Trophoblast cell (in vitro differentiated cells and primary cell): ENCODE data around the gene TUBA1C.
A peak's percentile ranks its signal among the peaks of the same experiment; 100 is the strongest.

Source experiments
- DNase-seq, 2 donors: peaks; one replicate each; pipeline ENCODE4 v3.0.0-alpha.2; 2016
- H2AFZ ChIP-seq: 2 replicates; pipeline ENCODE4 v1.6.1; 2013; ENCODE audit warnings: low read length, moderate library complexity, mild to moderate bottlenecking; ENCODE audit not compliant: insufficient read depth, poor library complexity
- H2AK5ac ChIP-seq: 2 replicates; pipeline ENCODE4 v1.6.1; 2013; ENCODE audit warnings: mild to moderate bottlenecking, low read length
- H2BK120ac ChIP-seq: 2 replicates; pipeline ENCODE4 v1.6.1; 2013; ENCODE audit warnings: low read length, mild to moderate bottlenecking, moderate library complexity; ENCODE audit not compliant: insufficient read depth, poor library complexity
- H2BK12ac ChIP-seq: 2 replicates; pipeline ENCODE4 v1.6.1; 2013; ENCODE audit warnings: mild to moderate bottlenecking, low read length, moderate library complexity
- H2BK5ac ChIP-seq: 2 replicates; pipeline ENCODE4 v1.6.1; 2013; ENCODE audit warnings: low read length, low read depth, moderate library complexity, mild to moderate bottlenecking; ENCODE audit not compliant: poor library complexity
- H3K14ac ChIP-seq: 2 replicates; pipeline ENCODE4 v1.6.1; 2013; ENCODE audit warnings: mild to moderate bottlenecking, low read length
- H3K18ac ChIP-seq: 2 replicates; pipeline ENCODE4 v1.6.1; 2013; ENCODE audit warnings: mild to moderate bottlenecking, low read length
- H3K23ac ChIP-seq: 2 replicates; pipeline ENCODE4 v1.6.1; 2013; ENCODE audit warnings: low read length
- H3K27ac ChIP-seq: 2 replicates; pipeline ENCODE4 v1.5.1; 2013; ENCODE audit warnings: low read depth, mild to moderate bottlenecking, inconsistent platforms, low read length, moderate library complexity
- H3K27me3 ChIP-seq: 2 replicates; pipeline ENCODE4 v1.6.1; 2013; ENCODE audit warnings: inconsistent platforms, mild to moderate bottlenecking, low read length, moderate library complexity; ENCODE audit not compliant: insufficient read depth
- H3K36me3 ChIP-seq, 2 experiments: 1 replicate in 1 of 2; 2 replicates in 1 of 2; pipeline ENCODE4 v1.6.1; 2013; ENCODE audit warnings: low read length in 2 of 2, mild to moderate bottlenecking in 2 of 2, moderate library complexity in 1 of 2; ENCODE audit not compliant: insufficient read depth in 2 of 2, control insufficient read depth in 1 of 2
- H3K4ac ChIP-seq: 2 replicates; pipeline ENCODE4 v1.6.1; 2013; ENCODE audit warnings: low read depth, mild to moderate bottlenecking, low read length, moderate library complexity
- H3K4me1 ChIP-seq, 2 experiments: 1 replicate in 1 of 2; 2 replicates in 1 of 2; pipeline ENCODE4 v1.6.1; 2013; ENCODE audit warnings: low read length in 2 of 2, mild to moderate bottlenecking in 2 of 2, moderate library complexity in 1 of 2; ENCODE audit not compliant: insufficient read depth in 2 of 2, control insufficient read depth in 1 of 2
- H3K4me2 ChIP-seq: 2 replicates; pipeline ENCODE4 v1.6.1; 2013; ENCODE audit warnings: inconsistent platforms, mild to moderate bottlenecking, low read length, moderate library complexity
- H3K4me3 ChIP-seq: 2 replicates; pipeline ENCODE4 v1.5.1; 2013; ENCODE audit warnings: mild to moderate bottlenecking, low read depth, low read length, inconsistent platforms
- H3K79me1 ChIP-seq: one replicate; pipeline ENCODE4 v1.6.1; 2013; ENCODE audit warnings: low read length
- H3K79me2 ChIP-seq: 2 replicates; pipeline ENCODE4 v1.6.1; 2013; ENCODE audit warnings: low read length, mild to moderate bottlenecking; ENCODE audit not compliant: control insufficient read depth, insufficient read depth, poor library complexity
- H3K9ac ChIP-seq: 2 replicates; pipeline ENCODE4 v1.6.1; 2013; ENCODE audit warnings: mild to moderate bottlenecking, low read length
- H3K9me3 ChIP-seq: 2 replicates; pipeline ENCODE4 v1.6.1; 2013; ENCODE audit warnings: low read depth, mild to moderate bottlenecking, control low read depth, inconsistent platforms, low read length; ENCODE audit not compliant: insufficient read depth
- H4K12ac ChIP-seq: 2 replicates; pipeline ENCODE4 v1.6.1; 2013; ENCODE audit warnings: low read depth, mild to moderate bottlenecking, low read length, moderate library complexity
- H4K8ac ChIP-seq: 2 replicates; pipeline ENCODE4 v1.6.1; 2013; ENCODE audit warnings: low read depth, mild to moderate bottlenecking, low read length, moderate library complexity
- H4K91ac ChIP-seq: one replicate; pipeline ENCODE4 v1.6.1; 2013; ENCODE audit warnings: low read depth, mild to moderate bottlenecking, low read length, moderate library complexity
- WGBS: extraction: QIAGEN DNeasy Blood & Tissue Kit; methylation state at CpG from one replicate; pipeline ENCODE4 v1.1.7; 2013; ENCODE audit warnings: missing lambda C conversion rate; ENCODE audit not compliant: insufficient read length, insufficient coverage; ENCODE audit errors: extremely low coverage; 5-methylcytosine and 5-hydroxymethylcytosine counted together

Gene TUBA1C

DNA sequence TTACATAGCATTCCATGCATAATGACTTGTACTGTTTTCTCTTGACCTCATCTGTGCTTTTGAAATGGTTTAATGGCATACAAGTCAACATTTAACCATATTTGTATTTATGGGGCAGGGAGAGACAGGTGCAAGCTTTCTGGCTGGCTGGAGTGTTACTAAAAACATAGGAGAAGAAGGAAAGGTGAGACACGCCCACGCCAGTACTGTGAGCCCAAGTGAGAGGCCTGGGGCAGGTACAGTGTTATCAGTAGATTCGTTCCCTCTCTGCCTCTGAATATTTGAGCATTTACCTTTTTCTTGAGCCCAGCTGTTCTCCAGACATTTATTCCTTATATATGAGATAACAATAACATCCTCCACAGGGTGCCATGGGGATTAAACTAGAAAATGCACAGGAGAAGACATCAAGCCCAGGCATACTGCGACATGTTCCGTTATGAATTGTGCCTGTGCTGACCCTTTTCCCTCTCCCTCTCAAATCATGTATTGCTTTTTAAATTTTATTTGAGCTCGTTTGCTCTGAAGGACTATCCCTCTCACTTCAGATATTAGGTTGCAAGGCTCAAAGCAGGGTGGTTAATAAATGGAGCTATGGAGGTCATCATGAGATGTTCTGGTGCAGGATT lies 34.6 kb upstream of the TUBA1C start:
- H3K9me3 ChIP-seq: no peaks in the 10 kb centered on the region
- no peak overlapping the region for H2AFZ ChIP-seq
- H3K4ac ChIP-seq: no peak overlapping the region
- H3K4me1 ChIP-seq: peaks cover 2 to 4% of the 10 kb centered on the region in 2 experiments
- no peak overlapping the region for H2BK5ac ChIP-seq
- H3K27me3 ChIP-seq: no peaks in the 10 kb centered on the region
- H3K18ac ChIP-seq: no peak overlapping the region
- no peak overlapping the region for H3K9ac ChIP-seq
- no peak overlapping the region for H4K91ac ChIP-seq
- no peak overlapping the region for H4K8ac ChIP-seq
- peaks cover 5% of the 10 kb centered on the region for H3K79me1 ChIP-seq
- H2AK5ac ChIP-seq: no peak overlapping the region
- H3K36me3 ChIP-seq: no peaks in the 10 kb centered on the region
- no peak overlapping the region for H3K27ac ChIP-seq
- H2BK12ac ChIP-seq: no peak overlapping the region
- no peak overlapping the region for H3K4me2 ChIP-seq
- no peak overlapping the region for H3K23ac ChIP-seq
- no peaks in the 10 kb centered on the region for H3K79me2 ChIP-seq
- H3K4me3 ChIP-seq: no peak overlapping the region
- H2BK120ac ChIP-seq: no peak overlapping the region
- no peak for DNase-seq
- H4K12ac ChIP-seq: no peak overlapping the region
- WGBS: no CpG with 5 or more reads among the region's 6 CpGs
- H3K14ac ChIP-seq: no peak overlapping the region

DNA sequence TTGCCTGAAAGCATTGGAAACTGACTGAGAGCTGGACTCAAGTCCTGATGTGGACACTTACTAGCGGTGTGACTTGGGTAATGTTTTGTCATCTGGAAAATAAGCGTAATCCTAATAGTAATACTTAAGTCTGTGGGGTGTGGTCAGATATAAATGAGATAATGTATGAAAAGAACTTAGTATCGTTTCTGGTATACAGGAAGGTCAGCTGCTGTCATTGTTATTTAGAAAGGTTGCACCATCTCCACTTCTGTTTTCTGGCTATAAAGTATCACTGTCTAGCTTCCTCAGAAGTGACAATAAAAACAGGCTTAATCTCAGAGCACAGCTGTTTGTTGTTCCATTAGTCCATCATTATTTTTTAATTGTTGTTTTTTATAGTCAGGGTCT lies 34.1 kb upstream of the TUBA1C start:
- no peaks in the 10 kb centered on the region for H3K79me2 ChIP-seq
- no peak overlapping the region for H4K91ac ChIP-seq
- H3K23ac ChIP-seq: no peak overlapping the region
- H3K79me1 ChIP-seq: peaks cover 5% of the 10 kb centered on the region
- no peak overlapping the region for H4K8ac ChIP-seq
- H3K4me1 ChIP-seq: peaks cover 2 to 4% of the 10 kb centered on the region in 2 experiments
- no peaks in the 10 kb centered on the region for H3K27me3 ChIP-seq
- H2AFZ ChIP-seq: no peak overlapping the region
- no peak overlapping the region for H3K14ac ChIP-seq
- no peak overlapping the region for H3K27ac ChIP-seq
- H3K4ac ChIP-seq: no peak overlapping the region
- no peak overlapping the region for H2BK12ac ChIP-seq
- H3K36me3 ChIP-seq: no peaks in the 10 kb centered on the region
- no peak overlapping the region for H4K12ac ChIP-seq
- DNase-seq: peak in 1 of 2 donors; percentile 9
- no peak overlapping the region for H2BK5ac ChIP-seq
- no peak overlapping the region for H3K4me3 ChIP-seq
- no peak overlapping the region for H2BK120ac ChIP-seq
- no peak overlapping the region for H3K18ac ChIP-seq
- no peak overlapping the region for H3K4me2 ChIP-seq
- no peak overlapping the region for H3K9ac ChIP-seq
- no CpG with 5 or more reads among the region's 3 CpGs for WGBS
- H3K9me3 ChIP-seq: no peaks in the 10 kb centered on the region
- no peak overlapping the region for H2AK5ac ChIP-seq

DNA sequence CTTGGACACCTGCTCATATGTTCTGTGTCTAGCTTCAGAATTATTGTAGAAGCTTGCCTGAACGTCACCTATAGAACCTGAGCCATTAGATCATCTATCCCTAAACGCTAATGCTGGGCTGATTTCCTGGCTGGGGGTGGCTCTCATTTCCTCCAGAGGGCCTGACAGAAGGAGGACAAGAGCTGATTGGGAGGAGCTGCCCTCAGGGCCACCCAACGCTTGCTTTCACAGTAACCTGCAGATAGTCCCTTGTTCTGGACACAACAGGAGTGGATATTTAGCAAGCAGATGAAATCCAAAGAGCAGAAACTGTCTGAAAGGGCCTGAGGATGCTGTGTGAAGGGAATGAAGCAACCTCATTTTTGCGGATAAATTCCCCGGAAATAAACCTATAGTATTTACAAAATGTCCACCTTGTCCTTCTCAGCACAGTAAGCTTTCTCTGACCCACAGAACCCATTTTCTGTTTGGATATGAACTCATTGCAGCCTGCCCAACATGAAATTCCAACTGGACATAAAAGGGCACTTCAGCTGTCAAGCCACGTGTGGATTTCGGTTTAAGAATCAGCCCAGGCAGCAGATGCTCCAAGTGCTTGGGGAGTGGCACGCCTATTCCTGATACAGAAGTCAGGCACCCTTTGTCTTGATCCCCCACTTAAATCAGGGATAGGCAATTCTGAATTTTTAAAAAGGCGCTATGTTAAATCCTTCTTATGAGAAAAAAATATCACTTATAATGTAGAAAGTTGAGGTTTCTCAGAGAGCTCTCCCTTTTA lies 32.8 kb upstream of the TUBA1C start:
- Histone ChIP-seq H4K12ac (no peak overlapping the region), H3K4me3 (no peak overlapping the region), H4K91ac (no peak overlapping the region), H3K27me3 (no peaks in the 10 kb centered on the region), H3K23ac (no peak overlapping the region), H3K18ac (no peak overlapping the region), H3K9me3 (no peaks in the 10 kb centered on the region), H2BK5ac (no peak overlapping the region), H2AK5ac (no peak overlapping the region), H4K8ac (no peak overlapping the region), H3K79me1 (peaks cover 5% of the 10 kb centered on the region), H3K27ac (no peak overlapping the region), H3K4ac (no peak overlapping the region), H2AFZ (no peak overlapping the region), H3K9ac (no peak overlapping the region), H3K14ac (no peak overlapping the region), H2BK12ac (no peak overlapping the region), H3K4me1 (peaks cover 2 to 4% of the 10 kb centered on the region in 2 experiments), H2BK120ac (no peak overlapping the region), H3K79me2 (no peaks in the 10 kb centered on the region), H3K4me2 (no peak overlapping the region), H3K36me3 (no peaks in the 10 kb centered on the region)
- WGBS: no CpG with 5 or more reads among the region's 9 CpGs
- DNase-seq: no peak

DNA sequence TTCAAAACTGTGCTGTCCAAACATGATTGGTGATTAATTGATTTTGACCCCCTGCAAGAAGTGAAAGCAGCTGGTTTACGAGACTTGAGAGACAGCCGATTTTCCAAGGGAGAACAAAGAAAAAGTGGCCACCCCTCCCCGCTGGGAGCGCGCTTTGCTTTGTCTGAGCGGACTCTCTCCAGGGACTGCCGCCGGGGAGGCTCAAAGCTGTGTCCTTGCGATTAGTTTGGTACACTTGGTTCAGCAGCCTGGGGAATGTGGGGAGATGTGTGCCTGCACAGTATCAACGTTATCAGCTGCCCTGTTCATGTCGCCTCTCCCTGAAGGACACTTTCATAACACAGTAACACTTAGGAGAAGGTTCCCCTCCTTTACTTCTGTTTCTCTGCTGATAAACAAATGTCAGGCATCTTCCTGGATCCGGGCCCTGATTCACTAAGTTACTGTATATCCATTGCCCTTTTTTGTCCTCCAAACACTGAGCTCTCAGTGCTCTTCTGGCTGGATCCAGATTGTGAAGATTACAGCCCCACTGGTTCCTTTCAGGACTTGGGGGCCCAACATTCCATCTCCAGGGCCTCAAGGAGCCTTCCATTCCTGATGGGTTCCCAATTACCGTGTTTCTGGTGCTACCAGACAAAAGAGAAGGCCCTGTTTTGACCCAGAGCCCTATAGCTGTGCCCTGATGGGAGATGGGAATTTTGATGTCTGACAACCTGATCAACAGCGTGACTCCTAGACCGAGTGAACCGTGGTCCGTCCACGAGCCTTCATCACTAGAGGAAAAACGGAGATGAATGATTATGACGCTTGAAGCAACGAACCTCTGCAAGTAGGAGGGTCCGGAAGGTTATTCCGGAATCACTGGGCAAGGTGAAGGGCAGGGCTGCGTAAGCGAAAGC lies 31.7 kb upstream of the TUBA1C start:
- Histone ChIP-seq H3K4me3 (no peak overlapping the region), H3K9ac (no peak overlapping the region), H2BK120ac (no peak overlapping the region), H3K9me3 (no peaks in the 10 kb centered on the region), H3K14ac (no peak overlapping the region), H3K18ac (no peak overlapping the region), H4K8ac (peak overlapping the region; percentile 59), H3K79me2 (no peaks in the 10 kb centered on the region), H2AFZ (peak overlapping the region; percentile 42), H3K4ac (no peak overlapping the region), H3K27me3 (no peaks in the 10 kb centered on the region), H3K4me2 (no peak overlapping the region), H2BK5ac (no peak overlapping the region), H3K23ac (no peak overlapping the region), H3K79me1 (peaks cover 5% of the 10 kb centered on the region), H2BK12ac (no peak overlapping the region), H4K91ac (peak overlapping the region; percentile 31), H3K4me1 (peaks cover 2 to 4% of the 10 kb centered on the region in 2 experiments), H3K27ac (peak overlapping the region; percentile 9), H4K12ac (peak overlapping the region; percentile 24), H2AK5ac (no peak overlapping the region), H3K36me3 (no peaks in the 10 kb centered on the region)
- no CpG with 5 or more reads among the region's 25 CpGs for WGBS
- no peak for DNase-seq
